H9 (cell line): ENCODE data around the gene CAMTA1. TPM values are rescaled to one million over a fixed set of nuclear protein-coding genes. Genes with fewer than 3 reads are reported as not detected.

Experiments
- DNase-seq: peaks from one replicate; pipeline ENCODE4 v3.0.0-alpha.2; 2017
- H2AFZ ChIP-seq: one replicate; pipeline ENCODE4 v1.6.1; 2013; ENCODE audit warnings: mild to moderate bottlenecking, low read length, control low read depth, moderate library complexity
- H2AK5ac ChIP-seq: 2 replicates; pipeline ENCODE4 v1.6.1; 2013; ENCODE audit warnings: low read length, control low read depth, mixed read lengths; ENCODE audit not compliant: insufficient read length
- H2BK120ac ChIP-seq: one replicate; pipeline ENCODE4 v1.6.1; 2013; ENCODE audit warnings: low read depth, mild to moderate bottlenecking, low read length, control low read depth, inconsistent platforms; ENCODE audit not compliant: poor library complexity, severe bottlenecking
- H2BK12ac ChIP-seq: 2 replicates; pipeline ENCODE4 v1.6.1; 2013; ENCODE audit warnings: low read length, control low read depth, mixed read lengths, low read depth; ENCODE audit not compliant: insufficient read length
- H2BK15ac ChIP-seq: 2 replicates; pipeline ENCODE4 v1.6.1; 2013; ENCODE audit warnings: low read depth, low read length, control low read depth
- H2BK20ac ChIP-seq: one replicate; pipeline ENCODE4 v1.6.1; 2013; ENCODE audit warnings: low read depth, mild to moderate bottlenecking, low read length, control low read depth, inconsistent platforms; ENCODE audit not compliant: poor library complexity, severe bottlenecking
- H2BK5ac ChIP-seq: 2 replicates; pipeline ENCODE4 v1.6.1; 2013; ENCODE audit warnings: low read length, control low read depth, mixed read lengths; ENCODE audit not compliant: insufficient read length
- H3K14ac ChIP-seq: 2 replicates; pipeline ENCODE4 v1.6.1; 2013; ENCODE audit warnings: low read length, control low read depth; ENCODE audit not compliant: insufficient read depth
- H3K18ac ChIP-seq: 2 replicates; pipeline ENCODE4 v1.6.1; 2013; ENCODE audit warnings: low read depth, mild to moderate bottlenecking, mixed read lengths, low read length, control low read depth; ENCODE audit not compliant: insufficient read length
- H3K23ac ChIP-seq: 2 replicates; pipeline ENCODE4 v1.6.1; 2013; ENCODE audit warnings: low read length, control low read depth, mixed read lengths, low read depth; ENCODE audit not compliant: insufficient read length
- H3K23me2 ChIP-seq: 2 replicates; pipeline ENCODE4 v1.6.1; 2013; ENCODE audit warnings: low read depth, mild to moderate bottlenecking, mixed read lengths, low read length, control low read depth; ENCODE audit not compliant: insufficient read length, poor library complexity, severe bottlenecking
- H3K27ac ChIP-seq: 2 replicates; pipeline ENCODE4 v1.5.1; 2013; ENCODE audit warnings: low read length, control low read depth, mixed read lengths, low read depth; ENCODE audit not compliant: insufficient read length
- H3K27me3 ChIP-seq: 2 replicates; pipeline ENCODE4 v1.6.1; 2013; ENCODE audit warnings: low read length, control low read depth, inconsistent platforms; ENCODE audit not compliant: insufficient read depth
- H3K4ac ChIP-seq: 2 replicates; pipeline ENCODE4 v1.6.1; 2013; ENCODE audit warnings: low read depth, mild to moderate bottlenecking, control low read depth, inconsistent platforms, low read length, moderate library complexity
- H3K4me1 ChIP-seq: 2 replicates; pipeline ENCODE4 v1.6.1; 2013; ENCODE audit warnings: low read length, control low read depth, inconsistent platforms; ENCODE audit not compliant: insufficient read depth
- H3K4me2 ChIP-seq: 2 replicates; pipeline ENCODE4 v1.6.1; 2013; ENCODE audit warnings: low read length, control low read depth, mixed read lengths; ENCODE audit not compliant: insufficient read length, insufficient read depth
- H3K56ac ChIP-seq: 2 replicates; pipeline ENCODE4 v1.6.1; 2013; ENCODE audit warnings: low read depth, mild to moderate bottlenecking, mixed read lengths, low read length, control low read depth; ENCODE audit not compliant: insufficient read length
- H3K79me1 ChIP-seq: 2 replicates; pipeline ENCODE4 v1.6.1; 2013; ENCODE audit warnings: low read depth, mild to moderate bottlenecking, moderate library complexity, low read length, control low read depth, inconsistent platforms; ENCODE audit not compliant: insufficient read depth, poor library complexity, severe bottlenecking
- H3K79me2 ChIP-seq: 2 replicates; pipeline ENCODE4 v1.6.1; 2013; ENCODE audit warnings: low read length, control low read depth, inconsistent platforms; ENCODE audit not compliant: insufficient read depth
- H3K9ac ChIP-seq: 2 replicates; pipeline ENCODE4 v1.6.1; 2013; ENCODE audit warnings: low read length, control low read depth, mixed read lengths; ENCODE audit not compliant: insufficient read length; ENCODE audit errors: extremely low read depth
- H3K9me3 ChIP-seq: one replicate; pipeline ENCODE4 v1.6.1; 2013; ENCODE audit warnings: low read depth, low read length, inconsistent platforms; ENCODE audit not compliant: control insufficient read depth
- H3T11ph ChIP-seq: one replicate; pipeline ENCODE4 v1.6.1; 2013; ENCODE audit warnings: mild to moderate bottlenecking, low read length, control low read depth, inconsistent platforms
- H4K20me1 ChIP-seq: one replicate; pipeline ENCODE4 v1.6.1; 2013; ENCODE audit not compliant: control insufficient read depth, insufficient read length, insufficient read depth
- H4K5ac ChIP-seq: 2 replicates; pipeline ENCODE4 v1.6.1; 2013; ENCODE audit warnings: low read depth, mild to moderate bottlenecking, mixed read lengths, low read length, control low read depth; ENCODE audit not compliant: insufficient read length
- H4K8ac ChIP-seq: replicated peaks from 2 replicates; pipeline ENCODE4 v1.6.1; 2013; ENCODE audit warnings: low read length, control low read depth, mixed read lengths, low read depth; ENCODE audit not compliant: insufficient read length
- H4K91ac ChIP-seq: 2 replicates; pipeline ENCODE4 v1.6.1; 2013; ENCODE audit warnings: low read depth, mild to moderate bottlenecking, moderate library complexity, mixed read lengths, low read length, control low read depth; ENCODE audit not compliant: insufficient read length
- H3K27ac Mint-ChIP-seq, 3 experiments: 2 replicates in 2 of 3; 3 replicates in 1 of 3; pipeline ENCODE4 v1.8.0; 2020 to 2021; ENCODE audit warnings: mixed read lengths in 3 of 3, mild to moderate bottlenecking in 1 of 3, moderate library complexity in 1 of 3
- H3K27me3 Mint-ChIP-seq: 2 replicates; pipeline ENCODE4 v1.8.0; 2021; ENCODE audit warnings: low read depth, mild to moderate bottlenecking, moderate library complexity, mixed read lengths
- H3K36me3 Mint-ChIP-seq, 3 experiments: 2 replicates in 2 of 3; 3 replicates in 1 of 3; pipeline ENCODE4 v1.8.0; 2020 to 2021; ENCODE audit warnings: low read depth in 3 of 3, mixed read lengths in 3 of 3; ENCODE audit not compliant: insufficient read depth in 1 of 3
- H3K4me1 Mint-ChIP-seq, 2 experiments: 2 replicates each; pipeline ENCODE4 v1.8.0; 2020; ENCODE audit warnings: mixed read lengths in 2 of 2
- H3K4me3 Mint-ChIP-seq, 2 experiments: 2 replicates in 1 of 2; 3 replicates in 1 of 2; pipeline ENCODE4 v1.8.0; 2020 to 2021; ENCODE audit warnings: mild to moderate bottlenecking in 2 of 2, mixed read lengths in 2 of 2, moderate library complexity in 1 of 2
- H3K9me3 Mint-ChIP-seq, 2 experiments: 2 replicates in 1 of 2; 3 replicates in 1 of 2; pipeline ENCODE4 v1.8.0; 2020; ENCODE audit warnings: mild to moderate bottlenecking in 2 of 2, mixed read lengths in 2 of 2, moderate library complexity in 1 of 2
- WGBS: extraction: QIAGEN DNeasy Blood & Tissue Kit; methylation state at CpG from one replicate; pipeline ENCODE4 v1.1.7; 2013; ENCODE audit warnings: missing lambda C conversion rate, low lambda C conversion rate, mixed read lengths; ENCODE audit not compliant: insufficient read length; ENCODE audit errors: extremely low coverage; 5-methylcytosine and 5-hydroxymethylcytosine counted together
- total RNA-seq: library from RNA; stranded (reverse); gene quantifications from 2 replicates; pipeline ENCODE4 v1.2.1, GENCODE V29; 2021
- TF ChIP-seq, protein P1 (sequence below): fragments of 200-600 bp; sonication (generic); conservative IDR thresholded peaks from 3 replicates; pipeline ENCODE4 v1.8.0; 2021; ENCODE audit warnings: antibody characterized with exemption, mild to moderate bottlenecking

The CAMTA1 gene
- total RNA-seq, 1 experiment from 2014 or later = 115 TPM

- no peak overlapping the region for H3K14ac ChIP-seq
- H3K27me3 ChIP-seq = no peaks in the 10 kb centered on the region
- Mint-ChIP-seq H3K4me1 (peaks cover 29 to 45% of the 10 kb centered on the region in 2 experiments), H3K27ac (no peak overlapping the region), H3K36me3 (peaks cover 7 to 11% (median 10%) of the 10 kb centered on the region in 3 experiments; a peak in 6 of 7 replicates), H3K9me3 (peaks cover 10 to 14% of the 10 kb centered on the region in 2 experiments), H3K4me3 (no peak overlapping the region), H3K27me3 (peaks cover 6% of the 10 kb centered on the region)
- H3K4me2 ChIP-seq = no peak overlapping the region
- no peak overlapping the region for H2BK120ac ChIP-seq
- no peak overlapping the region for H3K23ac ChIP-seq
- H3K9me3 ChIP-seq = no peaks in the 10 kb centered on the region
- no peak overlapping the region for H4K8ac ChIP-seq
- no CpG with 5 or more reads among the region's 10 CpGs for WGBS
- H4K91ac ChIP-seq = no peak overlapping the region
- H3K79me1 ChIP-seq = no peaks in the 10 kb centered on the region
- H3K56ac ChIP-seq = no peak overlapping the region
- H2BK15ac ChIP-seq = no peak overlapping the region
- H3K4ac ChIP-seq = no peak overlapping the region
- H3K79me2 ChIP-seq = no peaks in the 10 kb centered on the region
- H3T11ph ChIP-seq = no peak overlapping the region
- no peak overlapping the region for H3K9ac ChIP-seq
- no peak overlapping the region for H2BK12ac ChIP-seq
- H3K27ac ChIP-seq = no peak overlapping the region
- TF ChIP-seq, protein P1, sequence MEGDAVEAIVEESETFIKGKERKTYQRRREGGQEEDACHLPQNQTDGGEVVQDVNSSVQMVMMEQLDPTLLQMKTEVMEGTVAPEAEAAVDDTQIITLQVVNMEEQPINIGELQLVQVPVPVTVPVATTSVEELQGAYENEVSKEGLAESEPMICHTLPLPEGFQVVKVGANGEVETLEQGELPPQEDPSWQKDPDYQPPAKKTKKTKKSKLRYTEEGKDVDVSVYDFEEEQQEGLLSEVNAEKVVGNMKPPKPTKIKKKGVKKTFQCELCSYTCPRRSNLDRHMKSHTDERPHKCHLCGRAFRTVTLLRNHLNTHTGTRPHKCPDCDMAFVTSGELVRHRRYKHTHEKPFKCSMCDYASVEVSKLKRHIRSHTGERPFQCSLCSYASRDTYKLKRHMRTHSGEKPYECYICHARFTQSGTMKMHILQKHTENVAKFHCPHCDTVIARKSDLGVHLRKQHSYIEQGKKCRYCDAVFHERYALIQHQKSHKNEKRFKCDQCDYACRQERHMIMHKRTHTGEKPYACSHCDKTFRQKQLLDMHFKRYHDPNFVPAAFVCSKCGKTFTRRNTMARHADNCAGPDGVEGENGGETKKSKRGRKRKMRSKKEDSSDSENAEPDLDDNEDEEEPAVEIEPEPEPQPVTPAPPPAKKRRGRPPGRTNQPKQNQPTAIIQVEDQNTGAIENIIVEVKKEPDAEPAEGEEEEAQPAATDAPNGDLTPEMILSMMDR = no peak
- H2BK5ac ChIP-seq = no peak overlapping the region
- H2AFZ ChIP-seq = no peak overlapping the region
- no peak overlapping the region for H2BK20ac ChIP-seq
- H3K4me1 ChIP-seq = peaks cover 8% of the 10 kb centered on the region; the same call in 1 of the 2 replicates
- no peaks in the 10 kb centered on the region for H3K23me2 ChIP-seq
- no peaks in the 10 kb centered on the region for H4K20me1 ChIP-seq
- no peak overlapping the region for H4K5ac ChIP-seq
- H2AK5ac ChIP-seq = no peak overlapping the region
- no peak for DNase-seq
- no peak overlapping the region for H3K18ac ChIP-seq
These were observed 506.9 kb downstream of the CAMTA1 start for GRCh38 chr1:7292036-7292681.
